Astrocyte (in vitro differentiated cells and primary cell): Measurements from ENCODE around the gene MYO1C.

Source experiments
- EZH2 ChIP-seq: IDR thresholded peaks from 2 replicates; pipeline ENCODE4 v1.6.1; 2012; ENCODE audit warnings: mild to moderate bottlenecking, low read length, inconsistent platforms; ENCODE audit not compliant: insufficient read depth
- TF ChIP-seq, protein P1 (sequence below): IDR thresholded peaks from 2 replicates; pipeline ENCODE4 v1.5.1; 2011; ENCODE audit warnings: low read depth, mild to moderate bottlenecking, inconsistent platforms, low read length, moderate library complexity; ENCODE audit not compliant: insufficient read depth

GRCh38 chr17:1490643-1491442 lies 1.6 kb downstream of the MYO1C start:
- TF ChIP-seq, protein P1, sequence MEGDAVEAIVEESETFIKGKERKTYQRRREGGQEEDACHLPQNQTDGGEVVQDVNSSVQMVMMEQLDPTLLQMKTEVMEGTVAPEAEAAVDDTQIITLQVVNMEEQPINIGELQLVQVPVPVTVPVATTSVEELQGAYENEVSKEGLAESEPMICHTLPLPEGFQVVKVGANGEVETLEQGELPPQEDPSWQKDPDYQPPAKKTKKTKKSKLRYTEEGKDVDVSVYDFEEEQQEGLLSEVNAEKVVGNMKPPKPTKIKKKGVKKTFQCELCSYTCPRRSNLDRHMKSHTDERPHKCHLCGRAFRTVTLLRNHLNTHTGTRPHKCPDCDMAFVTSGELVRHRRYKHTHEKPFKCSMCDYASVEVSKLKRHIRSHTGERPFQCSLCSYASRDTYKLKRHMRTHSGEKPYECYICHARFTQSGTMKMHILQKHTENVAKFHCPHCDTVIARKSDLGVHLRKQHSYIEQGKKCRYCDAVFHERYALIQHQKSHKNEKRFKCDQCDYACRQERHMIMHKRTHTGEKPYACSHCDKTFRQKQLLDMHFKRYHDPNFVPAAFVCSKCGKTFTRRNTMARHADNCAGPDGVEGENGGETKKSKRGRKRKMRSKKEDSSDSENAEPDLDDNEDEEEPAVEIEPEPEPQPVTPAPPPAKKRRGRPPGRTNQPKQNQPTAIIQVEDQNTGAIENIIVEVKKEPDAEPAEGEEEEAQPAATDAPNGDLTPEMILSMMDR, result no peak
- no peak for TF ChIP-seq EZH2
